ENCODE data around the gene CNPY2.
A peak's percentile ranks its signal among the peaks of the same experiment; 100 is the strongest.
"Not testable (repeated sequence)": the region's sequence is repeated elsewhere in the genome, so short reads cannot be mapped to it uniquely, and the experiment has no call there.

CNPY2 gene

DNA sequence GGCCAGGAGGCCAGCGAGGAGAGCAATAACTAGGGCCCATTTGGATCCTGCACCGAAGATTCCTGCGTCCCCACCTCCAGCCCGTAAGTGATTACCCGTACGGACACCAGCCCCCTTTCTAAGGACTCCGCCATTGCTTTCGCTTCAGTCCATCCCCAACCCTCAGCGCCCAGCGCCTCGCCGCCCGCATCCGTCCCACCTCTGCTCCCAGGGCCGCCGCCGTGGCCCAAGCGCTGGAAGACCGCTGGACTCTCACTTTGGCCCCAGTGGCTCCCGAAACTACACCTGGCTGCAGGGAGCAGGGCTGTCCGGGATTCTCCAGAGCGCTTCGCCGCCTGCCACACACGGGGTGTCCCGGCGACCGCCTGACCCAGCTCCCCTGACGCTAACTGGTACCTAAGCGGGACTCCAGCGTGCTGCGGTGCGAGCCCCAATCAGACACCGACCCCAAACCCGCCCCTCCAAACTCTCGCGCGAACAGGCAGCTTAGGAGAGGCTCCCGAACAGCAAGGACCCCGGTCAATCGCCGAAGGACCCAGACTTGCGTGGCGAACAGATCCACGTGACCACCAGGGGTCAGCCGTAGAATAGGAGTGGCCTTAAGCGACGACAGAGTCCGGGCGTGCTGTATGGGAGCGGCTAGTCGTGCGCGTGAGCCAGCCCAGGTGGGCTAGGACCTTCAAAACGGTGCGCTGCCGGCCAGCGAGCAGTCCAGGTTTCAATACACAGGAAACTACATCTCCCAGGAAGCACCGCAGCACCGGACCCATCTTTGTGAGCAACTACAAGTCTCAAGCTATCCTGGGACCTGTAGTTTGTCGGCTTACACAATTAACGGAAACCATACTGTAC is at the start of gene CNPY2:
Gene CNPY2, minus strand, starts transcription at position 367 of the 852 bp plus-strand sequence. CDS start 771 bp downstream, outside the sequence.
- DNase-seq, result peak; percentile 83 to 91 (median 85)

DNA sequence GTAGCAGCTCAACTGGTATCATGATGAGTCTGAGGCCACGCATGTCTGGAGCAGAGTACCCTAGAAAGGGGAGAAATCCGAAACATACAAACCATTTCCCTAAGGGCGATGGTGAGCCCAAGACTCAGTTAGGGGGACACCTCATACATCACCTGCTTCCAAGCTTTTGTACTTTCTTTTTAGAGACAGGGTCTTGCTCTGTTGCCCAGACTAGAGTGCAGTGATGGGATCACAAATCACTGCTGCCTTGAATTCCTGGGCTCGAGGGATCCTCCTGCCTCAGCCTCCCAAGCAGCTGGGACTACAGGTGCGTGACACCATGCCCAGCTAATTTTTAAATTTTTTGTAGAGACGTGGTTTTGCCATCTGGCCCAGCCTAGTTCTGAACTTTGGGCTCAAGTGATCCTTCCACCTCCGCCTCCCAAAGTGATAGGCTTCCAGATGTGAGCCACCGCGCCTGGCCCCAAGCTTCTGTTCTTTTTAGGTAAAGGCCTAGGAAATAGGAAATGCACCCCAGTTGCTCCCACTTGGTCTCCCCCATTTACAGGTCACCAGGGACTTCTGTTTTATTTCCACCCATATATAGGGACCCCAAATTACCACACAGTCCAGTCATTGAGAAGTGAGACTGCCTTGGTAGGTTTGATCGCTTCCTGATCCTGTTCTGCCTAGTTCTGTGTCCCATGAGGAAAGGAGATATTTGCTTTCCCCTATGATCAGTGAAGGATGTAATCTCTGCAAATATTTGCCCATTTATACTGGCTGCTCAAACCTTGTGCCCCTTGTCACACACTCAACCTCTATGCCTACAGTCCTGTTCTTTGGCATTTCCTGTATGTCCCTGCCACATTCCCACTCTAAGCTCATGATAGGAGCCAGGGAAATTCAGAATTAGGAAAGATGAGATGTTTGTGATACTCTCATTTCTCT is 46.6 kb upstream of the CNPY2 start, which contains the start of gene APOF:
Gene APOF, minus strand, starts transcription at position 728 of the 930 bp plus-strand sequence. Its CDS starts 112 bp downstream, at position 616.
- DNase-seq, result no peak

DNA sequence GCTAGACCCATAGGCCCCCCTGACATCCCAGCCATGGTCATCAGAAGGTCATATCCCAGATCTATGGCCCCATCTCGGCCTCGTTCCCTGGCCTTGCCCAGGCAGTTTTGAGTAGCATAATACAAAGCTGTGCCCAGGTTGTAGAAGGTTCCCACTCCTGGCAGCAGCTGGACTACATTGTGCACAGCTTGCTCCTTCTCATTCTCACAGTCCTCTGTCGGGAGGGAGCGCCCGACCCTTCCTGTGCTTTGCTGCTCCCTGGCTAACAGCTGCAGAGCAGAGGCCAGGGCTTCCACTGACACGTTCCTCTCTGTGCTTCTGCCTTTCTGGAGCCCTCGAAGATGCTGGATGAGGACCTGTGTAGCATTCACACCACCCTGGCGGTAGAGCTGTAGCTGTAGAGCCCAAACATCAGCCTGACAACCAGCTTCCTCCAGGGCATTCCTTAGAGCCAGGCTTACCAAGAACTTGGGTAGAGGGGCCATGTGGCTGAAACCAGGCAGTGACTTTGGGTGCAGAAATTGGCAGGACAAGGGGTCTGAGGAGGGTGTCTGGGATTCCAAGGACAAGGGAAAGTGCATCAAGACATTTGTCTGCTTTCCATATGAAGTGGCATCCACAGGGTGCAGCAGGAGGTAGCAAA is 45.8 kb upstream of the CNPY2 start:
- DNase-seq, result no peak

DNA sequence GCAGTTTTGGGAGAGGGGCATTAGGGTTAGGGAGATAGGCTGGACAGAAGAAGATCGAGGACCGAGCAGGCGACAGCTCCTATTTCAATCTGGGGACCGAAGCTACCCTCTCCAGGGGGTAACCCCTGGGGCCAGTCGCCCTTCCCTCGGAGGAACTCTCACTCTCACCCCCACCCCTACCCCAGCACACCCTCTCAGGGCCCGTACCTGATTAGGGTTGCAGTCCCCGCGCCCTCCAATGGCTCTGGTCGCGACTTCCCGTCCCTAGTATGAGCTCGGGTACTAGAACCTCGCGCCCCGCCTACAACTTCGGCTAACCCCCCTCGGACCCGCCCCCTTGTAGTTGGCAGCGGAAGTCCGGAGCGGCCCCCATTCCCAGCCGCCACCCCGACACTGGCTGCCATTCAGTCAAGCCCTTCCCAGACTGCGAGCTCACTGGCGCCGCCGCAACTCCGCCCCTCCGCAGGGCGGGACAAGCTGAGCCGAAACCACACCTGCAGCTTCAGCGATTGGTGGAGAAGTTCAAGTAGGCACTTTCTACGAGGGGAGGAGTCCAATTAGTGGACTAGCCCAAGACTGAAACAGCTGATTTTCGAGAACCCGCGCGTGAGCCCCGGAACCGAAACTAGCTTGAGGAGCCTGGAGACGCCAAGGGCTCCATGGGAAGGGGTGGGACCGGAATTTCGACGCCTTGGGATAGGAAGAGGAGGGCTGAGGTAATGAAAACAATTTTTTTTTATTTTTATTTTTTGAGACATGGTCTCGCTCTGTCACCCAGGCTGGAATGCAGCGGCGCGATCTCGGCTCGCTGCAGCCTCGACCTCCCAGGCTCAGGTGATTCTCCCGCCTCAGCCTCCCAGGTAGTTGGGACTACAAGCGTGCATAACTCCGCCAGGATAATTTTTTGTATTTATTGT is 44.3 kb upstream of the CNPY2 start, which contains the start of gene STAT2:
Gene STAT2, minus strand, starts transcription at position 257 of the 917 bp plus-strand sequence. CDS start 3,536 bp downstream, outside the sequence.
- peak; percentile 94 to 99 (median 97) for DNase-seq

DNA sequence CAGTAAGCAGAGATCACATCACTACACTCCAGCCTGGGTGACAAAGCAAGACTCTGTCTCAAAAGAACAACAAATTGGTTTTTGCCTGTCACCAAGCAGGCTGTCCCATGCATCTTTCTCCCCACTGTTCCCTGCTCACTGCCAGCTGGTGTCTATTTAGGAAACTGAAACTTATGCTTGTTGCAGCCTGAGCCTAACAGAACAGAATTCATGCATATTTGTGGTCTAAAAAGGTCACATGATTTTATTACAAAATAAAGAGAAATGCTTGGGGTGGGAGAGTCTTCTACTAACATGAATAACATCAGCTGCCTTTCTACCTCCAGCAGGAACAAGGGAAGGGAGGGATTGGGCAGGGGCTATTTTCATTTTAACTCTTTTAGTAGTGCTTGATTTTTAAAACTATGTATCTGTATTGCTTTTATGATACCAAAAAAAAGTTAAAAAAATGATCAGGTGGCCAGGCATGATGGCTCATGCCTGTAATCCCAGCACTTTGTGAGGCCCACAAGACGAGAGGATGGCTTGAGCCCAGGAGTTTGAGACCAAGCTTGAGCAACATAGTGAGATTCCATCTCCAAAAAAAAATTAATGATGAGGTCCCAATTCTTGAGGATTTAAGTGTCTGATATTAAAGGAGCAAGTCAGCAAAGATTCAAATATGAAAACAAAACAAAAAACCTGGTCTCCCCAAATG is 43.2 kb upstream of the CNPY2 start:
- no peak for DNase-seq

DNA sequence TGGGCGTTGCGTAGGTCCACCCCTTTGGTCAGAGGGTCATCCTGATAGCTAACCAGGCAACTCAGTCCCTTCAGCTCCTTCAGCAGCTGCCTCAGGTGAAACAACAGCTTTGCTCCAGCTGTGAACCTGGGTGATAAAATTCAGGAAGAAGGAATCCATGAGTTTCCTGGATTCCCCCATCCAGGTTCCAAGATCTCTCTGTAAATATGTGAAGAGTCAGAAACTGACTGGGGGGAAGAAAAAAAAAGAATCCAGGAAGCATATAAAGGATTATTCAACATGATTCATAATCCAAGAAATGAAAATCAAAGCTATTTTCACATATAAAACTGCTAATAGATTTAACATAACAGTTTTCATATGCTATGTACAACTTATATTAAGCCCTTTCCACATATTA is 35.5 kb upstream of the CNPY2 start:
- no peak for DNase-seq

DNA sequence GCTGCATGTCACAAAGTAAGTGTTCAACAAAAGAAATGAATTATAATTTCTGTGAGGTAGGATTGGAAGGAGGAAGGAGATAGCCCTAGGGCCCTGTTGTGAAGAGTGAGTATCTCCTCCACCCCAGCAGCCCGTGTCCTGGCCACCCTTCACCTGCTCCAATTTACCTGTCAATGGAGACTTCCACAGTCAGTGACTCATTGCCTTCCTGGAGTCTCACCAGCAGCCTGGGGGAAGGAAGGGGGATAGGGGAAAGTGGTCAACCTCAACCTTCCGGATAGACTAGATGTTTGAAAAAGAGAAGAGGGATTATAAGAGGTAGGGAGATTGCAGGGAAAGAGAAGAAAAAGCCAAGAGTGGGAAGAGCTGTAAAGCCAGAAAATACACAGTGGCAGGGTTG is 34.9 kb upstream of the CNPY2 start:
- DNase-seq, result no peak

DNA sequence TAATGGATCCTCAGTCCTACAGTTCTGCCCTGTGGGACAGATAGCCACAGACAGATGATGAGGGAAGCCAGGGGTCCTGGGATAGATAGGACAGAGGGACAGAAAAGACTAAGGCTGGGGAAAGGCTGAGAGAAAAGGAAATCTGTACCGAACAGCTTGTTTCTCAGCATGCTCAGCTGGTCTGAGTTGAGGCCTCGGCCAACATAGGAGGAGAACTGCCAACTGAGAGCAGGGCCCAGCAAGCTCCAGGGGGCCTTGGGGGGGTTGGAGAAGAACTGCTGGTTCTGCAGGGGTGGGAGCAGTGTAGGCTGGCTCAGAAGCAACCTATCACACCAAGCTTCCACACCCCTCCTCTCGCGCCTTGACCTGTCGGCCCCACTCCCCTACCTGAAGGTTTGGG is 33.0 kb upstream of the CNPY2 start:
- DNase-seq, result no peak

DNA sequence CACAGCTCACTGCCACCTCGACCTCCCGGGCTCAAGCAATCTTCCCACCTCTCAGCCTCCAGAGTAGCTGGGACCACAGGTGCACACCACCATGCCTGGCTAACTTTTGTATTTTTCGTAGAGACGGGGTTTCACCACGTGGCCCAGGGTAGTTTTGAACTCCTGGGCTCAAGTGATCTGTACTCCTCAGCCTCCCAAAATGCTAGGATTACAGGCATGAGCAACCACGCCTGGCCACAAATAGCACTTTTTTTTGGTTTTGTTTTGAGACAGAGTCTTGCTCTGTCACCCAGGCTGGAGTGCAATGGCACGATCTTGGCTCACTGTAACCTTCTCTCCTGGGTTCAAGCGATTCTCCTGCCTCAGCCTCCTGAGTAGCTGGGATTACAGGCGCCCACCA is 31.5 kb upstream of the CNPY2 start:
- DNase-seq, result not testable (repeated sequence)

DNA sequence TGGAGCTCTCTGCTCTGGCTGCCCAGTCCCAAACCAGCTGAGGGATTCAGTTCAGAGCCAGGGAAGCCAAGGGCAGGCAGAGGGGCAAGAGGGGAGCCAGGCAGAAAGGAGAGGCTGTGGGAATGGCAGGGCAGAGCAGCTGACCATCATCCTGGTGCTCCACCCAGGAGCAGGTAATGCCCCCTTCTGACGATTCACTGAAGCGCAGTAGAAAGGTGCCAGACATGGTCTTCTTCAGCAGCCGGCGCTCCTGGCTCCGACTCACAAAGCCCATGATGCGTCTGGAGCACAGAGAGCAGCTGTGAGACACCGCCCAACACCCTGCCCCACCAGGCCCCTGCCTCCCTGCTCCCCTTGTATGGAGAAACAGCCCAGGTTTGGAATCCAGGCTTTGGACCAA is 30.9 kb upstream of the CNPY2 start:
- DNase-seq, result no peak

DNA sequence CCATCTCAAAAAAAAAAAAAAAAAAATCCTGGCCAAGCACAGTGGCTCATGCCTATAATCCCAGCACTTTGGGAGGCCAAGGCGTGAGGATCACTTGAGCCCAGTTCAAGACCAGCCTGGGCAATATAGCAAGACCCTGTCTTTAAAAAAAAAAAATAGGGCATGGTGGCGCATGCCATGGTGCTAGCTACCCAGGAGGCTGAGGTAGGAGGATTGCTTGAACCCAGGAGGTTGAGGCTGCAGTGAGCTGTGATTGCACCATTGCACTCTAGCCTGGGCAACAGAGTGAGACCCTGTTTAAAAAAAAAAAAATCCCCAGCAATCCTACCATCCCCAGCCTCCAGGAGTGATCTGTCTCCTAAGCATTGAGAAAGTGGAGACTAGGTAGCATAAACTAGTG is 26.5 kb upstream of the CNPY2 start:
- not testable (repeated sequence) for DNase-seq

DNA sequence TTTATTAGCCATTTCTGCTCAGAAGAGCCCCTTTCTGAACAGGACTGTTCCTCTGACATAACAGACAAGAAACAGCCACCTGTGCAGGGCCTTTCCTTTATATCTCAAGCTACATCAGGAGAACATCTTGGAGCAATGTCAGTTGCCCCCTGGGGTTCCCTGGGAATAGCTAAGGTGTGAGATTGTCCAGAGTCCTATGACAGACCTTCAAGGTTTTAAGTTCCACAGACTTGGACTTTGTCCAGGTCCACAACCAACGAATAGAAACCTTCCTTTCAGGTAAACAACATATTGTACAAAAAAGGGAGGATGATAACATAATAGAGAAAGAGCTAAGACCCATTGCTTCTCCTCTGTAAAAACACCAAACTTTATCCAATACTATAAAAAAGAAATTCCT is 25.8 kb upstream of the CNPY2 start:
- DNase-seq, result no peak

DNA sequence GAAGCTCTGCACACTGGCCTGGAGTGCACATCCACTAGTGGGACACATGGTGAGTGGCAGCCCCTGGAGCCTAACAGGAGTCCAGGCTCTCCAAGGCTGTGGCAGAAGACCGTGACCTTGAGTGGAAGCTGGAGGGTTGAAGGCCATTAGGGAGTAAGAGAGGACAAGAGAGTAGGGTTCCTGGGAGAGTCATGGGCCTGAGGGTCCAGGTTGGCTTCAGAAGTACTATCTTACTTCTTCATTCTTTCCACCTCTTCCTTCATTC is 23.3 kb upstream of the CNPY2 start:
- DNase-seq, result no peak

DNA sequence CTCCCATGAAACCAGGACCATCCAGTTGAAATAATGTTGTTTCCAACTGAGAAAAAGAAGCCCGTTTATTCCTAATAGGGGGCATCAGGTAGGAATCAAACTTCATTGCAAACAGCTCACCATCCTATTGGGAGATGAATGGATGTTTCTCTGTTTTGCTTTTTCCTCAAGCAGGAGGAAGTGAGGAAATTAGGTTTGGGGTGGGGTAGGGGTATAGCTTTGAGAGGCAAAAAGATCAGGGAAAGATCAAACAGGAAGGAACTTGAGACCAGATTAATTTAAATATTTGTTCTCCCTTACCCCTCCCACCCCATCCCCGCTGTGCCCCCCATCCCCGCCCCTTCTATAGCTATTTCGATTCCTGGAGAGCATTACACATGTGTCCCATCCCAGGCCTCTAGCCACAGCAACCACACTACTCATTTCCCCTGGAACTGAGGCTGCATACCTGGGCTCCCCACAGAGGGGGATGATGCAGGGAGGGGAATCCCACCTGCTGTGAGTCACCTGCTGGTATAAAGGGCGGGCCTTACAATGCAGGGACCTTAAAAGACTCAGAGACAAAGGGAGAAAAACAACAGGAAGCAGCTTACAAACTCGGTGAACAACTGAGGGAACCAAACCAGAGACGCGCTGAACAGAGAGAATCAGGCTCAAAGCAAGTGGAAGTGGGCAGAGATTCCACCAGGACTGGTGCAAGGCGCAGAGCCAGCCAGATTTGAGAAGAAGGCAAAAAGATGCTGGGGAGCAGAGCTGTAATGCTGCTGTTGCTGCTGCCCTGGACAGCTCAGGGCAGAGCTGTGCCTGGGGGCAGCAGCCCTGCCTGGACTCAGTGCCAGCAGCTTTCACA is 22.7 kb upstream of the CNPY2 start, which contains the start of gene IL23A:
Gene IL23A, plus strand, starts transcription at position 577 of the 850 bp plus-strand sequence. Its CDS starts 161 bp downstream, at position 738.
- DNase-seq, result peak; percentile 55 to 74 (median 56)

DNA sequence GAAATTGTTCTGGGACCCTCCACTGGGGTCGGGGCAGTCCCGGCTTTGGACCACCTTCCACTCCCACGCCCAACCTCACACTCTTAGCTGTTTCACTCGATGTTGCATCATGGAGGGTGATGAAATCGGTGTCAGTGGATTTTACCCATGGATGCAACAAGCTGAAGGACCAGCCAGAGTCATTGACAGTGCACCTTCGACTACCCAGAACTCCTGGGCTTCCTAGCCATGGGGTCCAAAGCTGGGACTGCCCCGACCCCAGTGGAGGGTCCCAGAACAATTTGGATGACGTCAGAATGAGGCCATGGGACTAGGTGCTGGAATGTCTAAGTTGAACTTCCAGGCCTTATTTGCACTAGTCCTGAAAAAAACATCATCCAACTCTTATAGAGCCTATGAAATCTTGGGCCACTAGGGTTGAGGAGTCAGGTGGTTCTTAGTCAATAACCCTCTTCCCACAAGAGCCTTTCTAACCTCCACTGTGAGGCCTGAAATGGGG is 22.0 kb upstream of the CNPY2 start:
- DNase-seq, result no peak

DNA sequence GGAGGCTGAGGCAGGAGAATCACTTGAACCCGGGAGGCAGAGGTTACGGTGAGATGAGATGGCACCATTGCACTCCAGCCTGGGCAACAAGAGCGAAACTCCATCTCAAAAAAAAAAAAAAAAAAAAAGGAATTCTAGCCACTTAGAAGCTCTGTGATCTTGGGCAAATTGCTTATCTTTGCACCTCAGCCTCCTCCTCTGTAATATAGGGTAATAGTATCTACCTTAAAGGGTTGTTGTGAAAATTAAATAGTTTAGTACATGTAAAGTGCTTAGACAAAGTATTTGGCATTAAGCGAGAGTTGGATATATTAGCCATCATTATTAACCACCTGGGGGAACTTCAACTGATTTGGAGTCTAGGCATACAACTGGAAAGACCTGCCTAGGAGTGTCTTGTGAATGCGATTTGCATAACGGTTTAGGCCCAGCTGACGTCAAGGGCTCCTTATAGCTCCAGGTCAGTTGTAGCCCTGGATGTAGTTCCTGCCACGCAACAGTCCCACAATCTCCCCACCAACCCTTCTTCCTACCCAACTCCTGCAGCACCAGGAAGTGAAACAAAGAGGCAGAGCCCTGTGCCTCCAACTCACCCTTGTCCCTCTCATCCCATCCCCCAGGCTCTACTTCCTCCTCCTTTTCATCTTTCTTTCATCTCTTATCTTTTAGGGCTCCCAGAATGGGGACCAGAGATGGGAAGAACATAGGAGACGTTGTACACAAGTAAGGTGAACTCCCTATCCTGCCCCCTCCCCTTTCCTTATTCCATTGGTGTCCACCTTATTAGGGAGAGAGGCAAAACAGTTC is 20.8 kb upstream of the CNPY2 start:
- DNase-seq, result no peak

DNA sequence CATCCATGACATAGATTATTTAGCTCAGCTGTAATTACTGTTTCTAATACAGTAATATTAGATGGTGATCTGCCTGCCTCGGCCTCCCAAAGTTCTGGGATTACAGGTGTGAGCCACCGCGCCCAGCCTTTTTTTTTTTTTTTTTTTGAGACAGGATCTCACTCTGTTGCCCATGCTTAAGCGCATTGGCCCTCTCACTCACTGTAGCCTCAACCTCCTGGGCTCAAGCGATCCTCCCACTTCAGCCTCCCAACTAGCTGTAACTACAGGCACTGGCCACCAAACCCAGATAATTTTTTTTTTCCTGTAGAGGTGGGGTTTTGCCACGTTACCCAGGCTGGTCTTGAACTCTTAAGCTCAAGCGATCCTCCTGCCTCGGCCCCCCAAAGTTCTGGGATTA is 19.7 kb upstream of the CNPY2 start:
- DNase-seq, result not testable (repeated sequence)

DNA sequence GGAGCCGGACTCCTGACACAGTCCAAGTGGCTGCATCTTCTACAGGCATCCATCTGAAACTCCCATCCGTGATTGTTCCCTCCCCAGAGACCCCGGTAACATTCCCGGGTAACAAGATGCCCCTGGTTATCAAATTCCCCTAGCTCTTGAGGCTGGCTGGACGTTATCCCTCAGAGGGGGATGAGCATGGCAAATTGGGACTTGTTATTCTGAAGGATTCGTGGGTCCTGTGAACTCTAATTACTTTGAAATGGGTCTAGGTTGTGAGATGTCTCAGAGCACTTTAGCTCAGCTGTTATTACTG is 18.7 kb upstream of the CNPY2 start:
- DNase-seq, result no peak
